ENCODE results near the gene ZNF326. TPM values are rescaled to one million over a fixed set of nuclear protein-coding genes. Genes with fewer than 3 reads are reported as not detected.
"Not testable (repeated sequence)": the region's sequence is repeated elsewhere in the genome, so short reads cannot be mapped to it uniquely, and the experiment has no call there.

The ZNF326 gene
- polyA plus RNA-seq, 3 donors, result 57.2 to 80.4 (median 76.9) TPM

- DNase-seq, result no peak
Measured at GRCh38 chr1:89994231-89994804, 592 bp upstream of the ZNF326 start.

DNA sequence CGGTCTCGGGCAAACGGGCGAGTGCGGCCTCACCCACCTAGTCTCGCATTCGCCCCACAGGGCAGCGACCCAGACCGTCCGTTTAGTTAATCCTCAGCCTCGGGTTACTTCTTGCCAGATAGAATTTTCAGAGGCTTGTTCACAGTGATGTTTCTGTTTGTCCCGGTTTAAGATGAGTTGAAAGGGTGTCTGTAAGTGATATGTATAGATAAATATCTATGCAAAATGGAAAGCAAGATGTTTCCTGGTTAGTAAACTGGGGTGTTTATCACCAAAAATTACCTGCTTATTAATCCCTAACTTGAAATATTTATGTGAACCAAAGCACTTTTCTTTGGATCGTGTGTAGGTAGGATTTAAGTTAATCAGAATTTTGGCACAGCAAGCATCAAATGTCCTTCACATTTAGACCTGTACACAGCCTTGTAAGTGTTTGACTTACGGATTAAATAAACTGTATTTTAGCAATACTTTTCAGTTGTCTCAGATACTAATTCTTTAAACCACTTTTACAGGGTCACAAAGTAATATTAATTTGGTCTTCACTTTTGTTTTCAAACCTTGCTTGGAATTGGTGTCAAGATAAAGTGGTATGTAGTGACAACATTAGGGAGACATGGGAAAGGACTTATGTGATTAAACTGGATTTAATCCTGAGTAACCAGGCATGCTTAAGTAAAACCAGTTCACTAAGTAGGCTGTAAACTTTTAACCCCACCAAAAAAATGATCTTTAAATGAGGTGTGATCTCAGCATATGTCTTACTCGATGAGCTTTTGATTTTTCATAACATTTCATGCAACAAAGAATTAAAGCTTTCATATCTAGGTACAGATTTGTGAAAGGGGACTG is 914 bp downstream of the ZNF326 start:
- DNase-seq, result peak; percentile 11

DNA sequence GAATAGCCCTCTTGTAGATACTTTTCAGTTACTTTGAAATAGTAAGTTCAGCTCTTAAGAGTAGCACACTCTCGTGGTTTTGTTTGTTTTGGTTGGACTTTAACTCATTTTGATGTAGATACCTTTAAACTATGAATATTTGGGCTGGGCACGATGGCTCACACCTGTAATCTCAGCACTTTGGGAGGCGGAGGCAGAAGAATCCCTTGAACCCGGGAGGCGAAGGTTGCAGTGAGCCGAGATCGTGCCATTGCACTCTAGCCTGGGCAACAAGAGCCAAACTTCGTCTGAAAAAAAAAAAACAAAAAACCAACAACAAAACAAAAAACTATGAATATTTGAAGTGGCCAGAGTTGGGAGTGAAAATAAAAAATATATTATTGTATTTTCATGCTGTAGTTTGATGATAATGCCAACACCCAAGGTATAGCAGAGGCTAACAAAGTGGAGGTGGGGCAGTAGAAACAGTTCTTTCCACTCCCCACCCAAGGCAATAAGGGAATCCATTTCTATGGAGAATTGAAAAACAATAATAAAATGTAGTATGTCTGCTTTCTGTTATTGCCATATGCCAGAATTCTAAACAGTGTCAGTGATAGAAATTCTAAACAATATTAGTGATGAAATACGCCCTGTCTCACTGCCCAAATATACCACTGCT is 1.7 kb downstream of the ZNF326 start:
- DNase-seq, result no peak

- DNase-seq, result not testable (repeated sequence)
Measured at GRCh38 chr1:89997152-89997551, 2.2 kb downstream of the ZNF326 start.

GRCh38 chr1:89998306-89998705 is 3.4 kb downstream of the ZNF326 start:
- no peak for DNase-seq

DNA sequence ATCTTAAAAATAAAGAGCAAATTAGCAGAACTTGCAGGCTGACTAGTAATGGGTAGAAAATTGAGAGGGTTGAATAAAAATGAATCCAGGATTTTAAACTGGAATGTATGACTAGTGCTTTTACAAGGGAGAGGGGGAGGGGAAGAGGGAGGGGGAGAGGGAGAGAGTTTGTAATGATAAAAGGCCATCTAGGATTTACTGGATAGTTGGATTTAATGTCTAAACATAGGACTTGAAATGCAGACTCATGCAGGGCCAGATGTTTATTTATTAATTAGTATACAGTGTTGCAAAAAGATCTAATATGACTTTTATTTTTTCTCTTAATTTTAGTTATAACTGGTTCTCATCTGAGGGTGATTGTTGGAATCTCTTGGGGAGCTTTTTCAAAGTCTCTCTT is 4.3 kb downstream of the ZNF326 start:
- DNase-seq, result no peak

- no peak for DNase-seq
Measured at GRCh38 chr1:89999628-90000027, 4.7 kb downstream of the ZNF326 start.

GRCh38 chr1:90000934-90001676 is 6.2 kb downstream of the ZNF326 start:
- no peak for DNase-seq

DNA sequence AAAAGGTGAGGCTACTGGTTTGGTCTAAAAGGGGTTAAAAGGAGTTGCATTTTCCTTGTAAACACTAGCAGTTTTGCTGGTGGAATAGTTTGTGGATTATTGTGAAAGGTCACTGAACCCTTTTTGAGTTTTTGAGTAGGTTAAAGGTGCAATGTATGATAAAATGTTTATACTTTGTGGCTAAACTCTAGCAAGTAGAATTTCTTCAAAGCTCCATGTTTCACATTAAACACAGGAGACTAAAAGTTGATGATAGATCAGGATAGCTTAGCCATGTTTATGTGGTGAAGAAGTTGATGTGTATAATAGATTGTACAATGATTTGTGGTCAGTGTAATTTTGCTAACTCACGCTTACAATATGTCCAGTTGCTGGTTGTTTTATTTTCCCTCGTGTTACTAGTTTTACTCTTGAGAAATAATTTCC is 13.1 kb downstream of the ZNF326 start:
- no peak for DNase-seq

DNA sequence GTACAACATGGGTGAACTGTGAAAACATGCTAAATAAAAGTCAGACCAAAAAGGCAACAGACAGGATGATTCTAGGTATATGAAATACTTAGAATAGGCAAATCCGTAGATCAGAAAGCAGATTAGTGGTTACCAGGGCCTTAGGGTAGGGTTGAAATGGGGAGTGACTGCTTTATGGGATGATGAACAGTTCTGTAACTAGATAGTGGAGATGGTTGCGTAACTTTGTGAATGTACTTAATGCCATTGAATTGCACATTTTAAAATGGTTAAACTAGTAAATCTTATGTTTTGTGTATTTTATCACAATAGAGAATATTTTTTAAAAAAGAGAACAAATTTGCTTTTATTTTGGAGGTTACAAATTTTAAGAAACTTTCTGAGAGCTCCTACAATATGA is 17.4 kb downstream of the ZNF326 start:
- DNase-seq, result no peak

- no peak for DNase-seq
Measured at GRCh38 chr1:90023691-90024090, 28.8 kb downstream of the ZNF326 start.

DNA sequence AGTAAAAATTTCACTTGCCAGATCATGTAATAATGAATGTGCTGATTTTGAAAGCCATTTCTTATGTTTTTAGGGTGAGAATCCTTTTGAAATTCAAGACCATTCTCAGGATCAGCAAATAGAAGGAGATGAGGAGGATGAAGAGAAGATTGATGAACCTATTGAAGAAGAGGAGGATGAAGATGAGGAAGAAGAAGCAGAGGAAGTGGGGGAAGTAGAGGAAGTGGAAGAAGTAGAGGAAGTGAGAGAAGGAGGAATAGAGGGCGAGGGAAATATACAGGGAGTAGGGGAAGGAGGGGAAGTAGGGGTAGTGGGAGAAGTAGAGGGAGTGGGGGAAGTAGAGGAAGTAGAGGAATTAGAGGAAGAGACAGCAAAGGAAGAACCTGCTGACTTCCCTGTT is 32.4 kb downstream of the ZNF326 start:
- no peak for DNase-seq

- no peak for DNase-seq
Measured at GRCh38 chr1:90039652-90040051, 44.7 kb downstream of the ZNF326 start.

GRCh38 chr1:90043586-90043985 is 48.7 kb downstream of the ZNF326 start:
- no peak for DNase-seq

DNA sequence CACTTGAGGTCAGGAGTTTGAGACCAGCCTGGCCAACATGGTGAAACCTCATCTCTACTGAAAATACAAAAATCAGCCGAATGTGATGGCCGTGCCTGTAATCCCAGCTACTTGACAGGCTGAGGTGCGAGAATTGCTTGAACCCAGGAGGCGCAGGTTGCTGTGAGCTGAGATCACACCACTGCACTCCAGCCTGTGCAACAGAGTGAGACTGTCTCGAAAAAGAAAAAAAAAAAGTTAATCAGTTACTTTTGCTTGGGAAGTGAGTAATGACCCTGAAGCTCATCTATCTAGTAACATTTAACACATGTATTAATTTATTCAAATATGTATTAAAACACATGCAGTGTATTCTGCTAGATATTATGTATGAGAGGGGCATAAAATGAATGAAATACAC is 49.4 kb downstream of the ZNF326 start:
- DNase-seq, result no peak

GRCh38 chr1:90045853-90046563 is 51.1 kb downstream of the ZNF326 start:
- DNase-seq, result peak; percentile 19

DNA sequence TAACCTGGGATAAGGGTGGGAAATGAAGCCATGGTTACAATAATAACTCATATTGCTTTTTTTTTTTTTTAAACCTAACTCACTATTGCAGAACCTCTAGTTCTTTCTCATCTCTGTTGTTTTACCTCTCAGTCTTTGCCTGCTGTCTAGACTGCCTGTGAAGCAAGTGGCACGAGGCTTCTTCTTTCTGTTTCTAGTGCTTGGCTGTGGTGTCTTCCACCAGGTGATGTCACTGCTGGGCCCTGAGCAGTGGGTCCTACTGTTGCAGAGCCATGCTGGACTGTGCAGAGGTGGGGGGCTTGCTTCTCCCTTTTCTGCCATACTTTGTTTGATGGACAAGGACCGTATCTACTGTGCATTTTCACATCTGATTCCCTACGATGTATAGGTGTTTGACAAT is 51.7 kb downstream of the ZNF326 start:
- no peak for DNase-seq

DNA sequence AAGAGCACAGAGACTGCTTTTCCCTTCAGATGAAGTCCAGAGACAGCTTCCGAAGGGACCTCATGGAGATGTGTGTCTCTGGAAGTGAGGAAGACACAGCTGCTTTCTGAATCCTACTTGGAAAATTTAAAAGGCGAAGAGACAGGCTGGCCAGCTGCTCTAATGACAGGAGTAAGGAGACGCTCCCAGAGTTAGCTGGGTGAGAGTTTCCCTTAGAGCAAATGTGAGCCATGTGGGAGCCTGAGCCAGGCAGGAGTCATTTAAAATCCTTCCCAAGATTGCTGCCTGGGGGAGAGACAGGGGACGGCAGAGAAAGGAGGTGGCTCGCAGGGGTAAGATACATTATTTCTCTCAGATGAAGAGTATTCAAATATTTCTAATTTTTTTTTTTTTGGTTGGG is 53.1 kb downstream of the ZNF326 start:
- no peak for DNase-seq

- not testable (repeated sequence) for DNase-seq
Measured at GRCh38 chr1:90062700-90063643, 68.1 kb downstream of the ZNF326 start.

DNA sequence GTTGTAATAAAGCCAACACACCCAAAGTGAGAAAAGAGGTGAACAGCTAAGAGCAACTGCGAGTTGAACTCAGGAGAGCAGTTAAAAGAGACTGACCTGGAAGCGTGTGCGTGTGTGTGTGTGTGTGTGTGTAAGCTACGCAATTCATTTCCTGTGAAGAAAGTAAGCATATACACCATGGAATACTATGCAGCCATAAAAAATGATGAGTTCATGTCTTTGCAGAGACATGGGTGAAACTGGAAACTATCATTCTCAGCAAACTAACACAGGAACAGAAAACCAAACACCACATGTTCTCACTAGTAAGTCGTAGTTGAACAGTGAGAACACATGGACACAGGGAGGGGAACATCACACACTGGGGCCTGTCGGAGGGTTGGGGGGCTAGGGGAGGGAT is 69.2 kb downstream of the ZNF326 start:
- not testable (repeated sequence) for DNase-seq
